Measurements from ENCODE around the gene ADH6.

Gene ADH6

GRCh38 chr4:99210789-99211188 is 8.3 kb downstream of the ADH6 start:
- no peaks in the 10 kb centered on the region for H3K4me1 ChIP-seq (ENCODE audit: control insufficient read depth, insufficient read depth, low read length)

DNA sequence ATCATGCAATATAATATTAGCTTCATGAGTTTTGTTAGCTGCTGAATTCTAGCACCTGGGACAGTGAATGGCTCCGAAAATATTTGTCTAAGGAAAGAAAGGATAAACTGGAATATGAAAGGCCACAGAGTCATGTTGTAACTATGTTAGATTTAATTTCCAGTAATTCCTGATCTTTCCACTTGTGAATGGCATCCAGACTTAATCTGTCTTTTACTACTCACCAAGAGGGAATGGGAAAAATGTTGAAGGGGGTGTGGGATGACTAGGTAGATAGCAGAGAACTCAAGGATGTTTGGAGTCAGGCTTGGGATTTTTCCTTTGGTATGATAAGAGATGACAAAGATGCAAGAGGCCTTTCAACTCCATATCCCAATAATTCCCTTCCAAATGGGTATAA is 9.4 kb downstream of the ADH6 start:
- no peak overlapping the region for H3K4me2 ChIP-seq (ENCODE audit: low read length)
- no peaks in the 10 kb centered on the region for H3K9me3 ChIP-seq (replicated peaks; ENCODE audit: low read length)
- no peak overlapping the region for H3K9ac ChIP-seq (ENCODE audit: low read depth, low read length)
- H3K27me3 ChIP-seq (ENCODE audit: control insufficient read depth, insufficient read depth, low read length), result no peaks in the 10 kb centered on the region
- H3K4me1 ChIP-seq (ENCODE audit: control insufficient read depth, insufficient read depth, low read length), result no peaks in the 10 kb centered on the region
- no peak overlapping the region for H3K4me3 ChIP-seq (ENCODE audit: low read length)
- H3K36me3 ChIP-seq (ENCODE audit: insufficient read depth, low read length), result no peaks in the 10 kb centered on the region

More at GRCh38 chr4:99210789-99211188, 8.3 kb downstream of the ADH6 start:
- Histone ChIP-seq H3K27me3 (ENCODE audit: control insufficient read depth, insufficient read depth, low read length) (no peaks in the 10 kb centered on the region), H3K4me3 (ENCODE audit: low read length) (no peak overlapping the region), H3K36me3 (ENCODE audit: insufficient read depth, low read length) (no peaks in the 10 kb centered on the region), H3K4me2 (ENCODE audit: low read length) (no peak overlapping the region), H3K9ac (ENCODE audit: low read depth, low read length) (no peak overlapping the region), H3K9me3 (replicated peaks; ENCODE audit: low read length) (no peaks in the 10 kb centered on the region)

DNA sequence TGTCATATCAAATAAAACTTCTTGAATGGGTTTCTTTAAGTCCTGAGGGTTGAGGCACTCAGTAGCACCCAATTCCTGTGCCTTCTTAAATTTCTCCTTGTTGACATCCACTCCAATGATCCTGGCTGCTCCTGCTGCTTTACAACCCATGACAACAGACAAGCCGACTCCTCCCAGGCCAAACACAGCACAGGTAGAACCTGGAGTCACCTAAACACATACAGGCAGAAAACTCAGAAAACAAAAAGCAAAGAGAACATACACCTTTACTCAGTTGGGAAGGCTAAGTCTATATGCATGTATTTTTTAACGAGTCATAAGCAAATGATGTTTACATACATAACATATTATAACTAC is 10.3 kb downstream of the ADH6 start:
- H3K4me2 ChIP-seq (ENCODE audit: low read length), result no peak overlapping the region
- no peak overlapping the region for H3K9ac ChIP-seq (ENCODE audit: low read depth, low read length)
- no peaks in the 10 kb centered on the region for H3K4me1 ChIP-seq (ENCODE audit: control insufficient read depth, insufficient read depth, low read length)
- H3K36me3 ChIP-seq (ENCODE audit: insufficient read depth, low read length), result no peaks in the 10 kb centered on the region
- H3K4me3 ChIP-seq (ENCODE audit: low read length), result no peak overlapping the region
- no peaks in the 10 kb centered on the region for H3K9me3 ChIP-seq (replicated peaks; ENCODE audit: low read length)
- no peaks in the 10 kb centered on the region for H3K27me3 ChIP-seq (ENCODE audit: control insufficient read depth, insufficient read depth, low read length)

GRCh38 chr4:99207911-99208718 is 10.9 kb downstream of the ADH6 start:
- no peak overlapping the region for H3K9ac ChIP-seq (ENCODE audit: low read depth, low read length)
- H3K9me3 ChIP-seq (replicated peaks; ENCODE audit: low read length), result no peaks in the 10 kb centered on the region

GRCh38 chr4:99207069-99207743 is 11.8 kb downstream of the ADH6 start:
- no peak overlapping the region for H3K4me2 ChIP-seq (ENCODE audit: low read length)
- H3K36me3 ChIP-seq (ENCODE audit: insufficient read depth, low read length), result no peaks in the 10 kb centered on the region

More at GRCh38 chr4:99207911-99208718, 10.9 kb downstream of the ADH6 start:
- no peaks in the 10 kb centered on the region for H3K4me1 ChIP-seq (ENCODE audit: control insufficient read depth, insufficient read depth, low read length)
- H3K27me3 ChIP-seq (ENCODE audit: control insufficient read depth, insufficient read depth, low read length), result no peaks in the 10 kb centered on the region
- H3K4me2 ChIP-seq (ENCODE audit: low read length), result no peak overlapping the region
- no peaks in the 10 kb centered on the region for H3K36me3 ChIP-seq (ENCODE audit: insufficient read depth, low read length)
- no peak overlapping the region for H3K4me3 ChIP-seq (ENCODE audit: low read length)

DNA sequence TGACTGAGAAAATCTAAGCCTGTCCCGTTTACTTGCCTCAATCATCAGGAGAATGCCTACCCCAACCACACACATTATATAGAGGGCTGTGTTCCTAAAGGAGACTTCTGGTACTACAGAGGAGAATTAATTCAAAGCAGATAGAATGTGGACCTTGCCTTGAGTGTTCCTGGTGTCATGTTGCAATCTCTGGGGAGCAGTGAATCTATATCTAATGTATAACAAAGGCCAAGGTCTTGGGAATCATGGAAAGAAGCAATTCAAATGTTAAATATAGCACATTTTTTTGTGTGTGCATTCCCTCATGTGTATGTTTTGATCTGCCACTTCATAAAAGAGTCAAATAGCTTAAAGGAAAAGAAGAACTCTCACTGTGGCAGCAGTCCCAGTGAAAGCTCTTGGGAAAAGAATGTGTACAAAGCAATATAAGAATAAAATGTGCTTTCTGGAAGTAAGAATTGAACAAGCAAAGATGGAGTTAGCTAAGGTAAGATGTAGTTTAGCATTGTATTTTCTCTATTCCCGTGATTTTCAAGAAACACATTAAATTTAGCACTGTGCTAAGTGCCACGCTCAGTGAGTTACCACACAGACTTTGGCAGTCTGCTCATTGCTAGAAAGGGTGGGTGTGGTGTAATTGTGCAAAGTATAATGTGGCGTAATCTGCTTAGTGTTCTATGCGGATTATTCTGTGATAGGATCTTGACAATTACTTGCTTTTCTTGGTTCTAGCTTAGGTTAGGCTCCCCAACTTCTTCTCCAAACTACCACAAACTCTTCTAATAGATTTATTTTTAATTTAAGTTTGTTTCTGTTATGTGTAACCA is 13.7 kb downstream of the ADH6 start:
- no peaks in the 10 kb centered on the region for H3K9me3 ChIP-seq (replicated peaks; ENCODE audit: low read length)

More at GRCh38 chr4:99207069-99207743, 11.8 kb downstream of the ADH6 start:
- H3K4me3 ChIP-seq (ENCODE audit: low read length), result no peak overlapping the region
- no peaks in the 10 kb centered on the region for H3K9me3 ChIP-seq (replicated peaks; ENCODE audit: low read length)
- H3K9ac ChIP-seq (ENCODE audit: low read depth, low read length), result no peak overlapping the region
- H3K27me3 ChIP-seq (ENCODE audit: control insufficient read depth, insufficient read depth, low read length), result no peaks in the 10 kb centered on the region
- peaks cover under 1% of the 10 kb centered on the region for H3K4me1 ChIP-seq (ENCODE audit: control insufficient read depth, insufficient read depth, low read length)

GRCh38 chr4:99202536-99202935 is 16.5 kb downstream of the ADH6 start:
- H3K4me2 ChIP-seq (ENCODE audit: low read length), result no peak overlapping the region
- no peaks in the 10 kb centered on the region for H3K27me3 ChIP-seq (ENCODE audit: control insufficient read depth, insufficient read depth, low read length)
- H3K36me3 ChIP-seq (ENCODE audit: insufficient read depth, low read length), result no peaks in the 10 kb centered on the region
- H3K9me3 ChIP-seq (replicated peaks; ENCODE audit: low read length), result no peaks in the 10 kb centered on the region
- no peak overlapping the region for H3K9ac ChIP-seq (ENCODE audit: low read depth, low read length)
- peaks cover 6% of the 10 kb centered on the region for H3K4me1 ChIP-seq (ENCODE audit: control insufficient read depth, insufficient read depth, low read length)
- no peak overlapping the region for H3K4me3 ChIP-seq (ENCODE audit: low read length)

More for the DNA sequence above, 13.7 kb downstream of the ADH6 start:
- H3K4me2 ChIP-seq (ENCODE audit: low read length), result no peak overlapping the region
- no peak overlapping the region for H3K4me3 ChIP-seq (ENCODE audit: low read length)
- no peaks in the 10 kb centered on the region for H3K27me3 ChIP-seq (ENCODE audit: control insufficient read depth, insufficient read depth, low read length)
- no peaks in the 10 kb centered on the region for H3K36me3 ChIP-seq (ENCODE audit: insufficient read depth, low read length)
- no peak overlapping the region for H3K9ac ChIP-seq (ENCODE audit: low read depth, low read length)
- peaks cover 6% of the 10 kb centered on the region for H3K4me1 ChIP-seq (ENCODE audit: control insufficient read depth, insufficient read depth, low read length)

- no peak overlapping the region for H3K4me3 ChIP-seq (ENCODE audit: low read length)
- no peaks in the 10 kb centered on the region for H3K36me3 ChIP-seq (ENCODE audit: insufficient read depth, low read length)
- H3K4me2 ChIP-seq (ENCODE audit: low read length), result no peak overlapping the region
- no peaks in the 10 kb centered on the region for H3K9me3 ChIP-seq (replicated peaks; ENCODE audit: low read length)
- H3K9ac ChIP-seq (ENCODE audit: low read depth, low read length), result no peak overlapping the region
- no peaks in the 10 kb centered on the region for H3K27me3 ChIP-seq (ENCODE audit: control insufficient read depth, insufficient read depth, low read length)
- H3K4me1 ChIP-seq (ENCODE audit: control insufficient read depth, insufficient read depth, low read length), result peaks cover 6% of the 10 kb centered on the region
Measured at GRCh38 chr4:99202094-99202493, 17.0 kb downstream of the ADH6 start.

- Histone ChIP-seq H3K4me1 (ENCODE audit: control insufficient read depth, insufficient read depth, low read length) (peaks cover 6% of the 10 kb centered on the region), H3K36me3 (ENCODE audit: insufficient read depth, low read length) (no peaks in the 10 kb centered on the region), H3K27me3 (ENCODE audit: control insufficient read depth, insufficient read depth, low read length) (no peaks in the 10 kb centered on the region), H3K9me3 (replicated peaks; ENCODE audit: low read length) (no peaks in the 10 kb centered on the region), H3K9ac (ENCODE audit: low read depth, low read length) (no peak overlapping the region), H3K4me2 (ENCODE audit: low read length) (no peak overlapping the region), H3K4me3 (ENCODE audit: low read length) (no peak overlapping the region)
Measured at GRCh38 chr4:99201690-99202089, 17.4 kb downstream of the ADH6 start.

GRCh38 chr4:99200138-99200537 is 18.9 kb downstream of the ADH6 start:
- H3K36me3 ChIP-seq (ENCODE audit: insufficient read depth, low read length), result no peaks in the 10 kb centered on the region
- no peak overlapping the region for H3K4me3 ChIP-seq (ENCODE audit: low read length)
- no peaks in the 10 kb centered on the region for H3K9me3 ChIP-seq (replicated peaks; ENCODE audit: low read length)
- H3K9ac ChIP-seq (ENCODE audit: low read depth, low read length), result no peak overlapping the region
- H3K4me1 ChIP-seq (ENCODE audit: control insufficient read depth, insufficient read depth, low read length), result peaks cover 6% of the 10 kb centered on the region
- no peaks in the 10 kb centered on the region for H3K27me3 ChIP-seq (ENCODE audit: control insufficient read depth, insufficient read depth, low read length)
- H3K4me2 ChIP-seq (ENCODE audit: low read length), result no peak overlapping the region

- H3K4me1 ChIP-seq (ENCODE audit: control insufficient read depth, insufficient read depth, low read length), result no peaks in the 10 kb centered on the region
- no peaks in the 10 kb centered on the region for H3K36me3 ChIP-seq (ENCODE audit: insufficient read depth, low read length)
- H3K4me2 ChIP-seq (ENCODE audit: low read length), result no peak overlapping the region
- no peak overlapping the region for H3K4me3 ChIP-seq (ENCODE audit: low read length)
- H3K9ac ChIP-seq (ENCODE audit: low read depth, low read length), result no peak overlapping the region
- no peaks in the 10 kb centered on the region for H3K27me3 ChIP-seq (ENCODE audit: control insufficient read depth, insufficient read depth, low read length)
- no peaks in the 10 kb centered on the region for H3K9me3 ChIP-seq (replicated peaks; ENCODE audit: low read length)
Measured at GRCh38 chr4:99190336-99190735, 28.7 kb downstream of the ADH6 start.

All from skeletal muscle satellite cell (primary cell).